ENCODE results near the gene SLC6A5. TPM values are rescaled to one million over a fixed set of nuclear protein-coding genes. Genes with fewer than 3 reads are reported as not detected.

SLC6A5 gene
- total RNA-seq, 1 experiment from 2014 or later = not detected

- Histone ChIP-seq H3K79me1 (ENCODE audit: insufficient read depth, low read depth, low read length, poor library complexity, severe bottlenecking) (no peaks in the 10 kb centered on the region), H4K5ac (ENCODE audit: insufficient read length, low read depth, low read length) (no peak overlapping the region), H3K23ac (ENCODE audit: insufficient read length, low read depth, low read length) (no peak overlapping the region), H4K8ac (replicated peaks; ENCODE audit: insufficient read length, low read depth, low read length) (no peak overlapping the region), H3K9me3 (ENCODE audit: control insufficient read depth, low read depth, low read length) (no peaks in the 10 kb centered on the region), H2BK20ac (ENCODE audit: low read depth, low read length, poor library complexity, severe bottlenecking) (no peak overlapping the region), H3K23me2 (ENCODE audit: insufficient read length, low read depth, low read length, poor library complexity, severe bottlenecking) (no peaks in the 10 kb centered on the region), H3K27me3 (ENCODE audit: insufficient read depth, low read length) (peaks cover 2% of the 10 kb centered on the region), H3T11ph (ENCODE audit: low read length) (no peak overlapping the region), H4K20me1 (ENCODE audit: control insufficient read depth, insufficient read depth, insufficient read length) (no peaks in the 10 kb centered on the region), H3K27ac (ENCODE audit: insufficient read length, low read depth, low read length) (no peak overlapping the region), H3K18ac (ENCODE audit: insufficient read length, low read depth, low read length) (no peak overlapping the region), H3K4me1 (ENCODE audit: insufficient read depth, low read length) (peaks cover 5% of the 10 kb centered on the region; the same call in 1 of the 2 replicates), H3K14ac (ENCODE audit: insufficient read depth, low read length) (no peak overlapping the region), H2BK12ac (ENCODE audit: insufficient read length, low read depth, low read length) (no peak overlapping the region), H3K56ac (ENCODE audit: insufficient read length, low read depth, low read length) (no peak overlapping the region), H2BK15ac (ENCODE audit: low read depth, low read length) (no peak overlapping the region), H4K91ac (ENCODE audit: insufficient read length, low read depth, low read length) (no peak overlapping the region), H3K9ac (ENCODE audit: extremely low read depth, insufficient read length, low read length) (no peak overlapping the region), H2BK120ac (ENCODE audit: low read depth, low read length, poor library complexity, severe bottlenecking) (no peak overlapping the region), H3K79me2 (ENCODE audit: insufficient read depth, low read length) (no peaks in the 10 kb centered on the region), H3K4ac (ENCODE audit: low read depth, low read length) (no peak overlapping the region), H3K4me2 (ENCODE audit: insufficient read depth, insufficient read length, low read length) (no peak overlapping the region), H2BK5ac (ENCODE audit: insufficient read length, low read length) (no peak overlapping the region), H2AFZ (ENCODE audit: low read length) (no peak overlapping the region), H2AK5ac (ENCODE audit: insufficient read length, low read length) (no peak overlapping the region)
- TF ChIP-seq CTCF (conservative IDR thresholded peaks at IDR 0.05) = no peak
- peaks cover 40% of the 10 kb centered on the region for H3K27me3 Mint-ChIP-seq (ENCODE audit: low read depth)
- no peaks in the 10 kb centered on the region; a peak in 1 of 5 replicates for H3K9me3 Mint-ChIP-seq
- H3K4me1 Mint-ChIP-seq = peaks cover 16 to 17% of the 10 kb centered on the region in 2 experiments
- no peak for DNase-seq
- H3K4me3 Mint-ChIP-seq = no peak overlapping the region
- no peak overlapping the region for H3K27ac Mint-ChIP-seq
- no peaks in the 10 kb centered on the region for H3K36me3 Mint-ChIP-seq (ENCODE audit: insufficient read depth in 1 of 3, low read depth in 3 of 3)
- whole genome bisulfite sequencing (ENCODE audit: extremely low coverage, insufficient read length, low lambda C conversion rate) = no CpG with 5 or more reads among the region's 3 CpGs
Observed at GRCh38 chr11:20661850-20662249, 62.4 kb downstream of the SLC6A5 start.

All from H9 (cell line).